ENCODE results near the gene PDRG1.
"Not testable (repeated sequence)": the region's sequence is repeated elsewhere in the genome, so short reads cannot be mapped to it uniquely, and the experiment has no call there.

The PDRG1 gene

GRCh38 chr20:31918466-31919105 is 33.3 kb downstream of the PDRG1 start:
- H3K27me3 ChIP-seq (replicated peaks in 2 of 5; ENCODE audit: control insufficient read depth in 4 of 5, insufficient read depth in 5 of 5, low read length in 4 of 5): no peaks in the 10 kb centered on the region
- no peak overlapping the region for H3K27ac ChIP-seq (ENCODE audit: insufficient read depth in 1 of 2, low read depth in 1 of 2, low read length in 2 of 2, poor library complexity in 1 of 2, severe bottlenecking in 2 of 2)
- H3K4me3 ChIP-seq (ENCODE audit: control insufficient read depth in 1 of 7, extremely low read depth in 1 of 7, insufficient read depth in 4 of 7, low read depth in 2 of 7, low read length in 6 of 7): peak overlapping the region in 1 of 7 experiments; percentile 38
- H3K36me3 ChIP-seq (ENCODE audit: control insufficient read depth in 4 of 4, insufficient read depth in 4 of 4, low read length in 3 of 4): no peaks in the 10 kb centered on the region
- CTCF ChIA-PET: interaction anchor here (0.8 to 3.0 kb wide), 3 partner anchors 16 to 50 kb away, joined by 3 to 16 read pairs (median 4); no protein-coding TSS in a partner anchor
- no peak for DNase-seq
- POLR2A ChIA-PET: no interaction called here
- 96% methylated on average over 6 of the region's 7 CpGs for WGBS (ENCODE audit: insufficient coverage)
- no peaks in the 10 kb centered on the region for H3K9me3 ChIP-seq (ENCODE audit: control extremely low read depth in 1 of 5, control insufficient read depth in 4 of 5, insufficient read depth in 2 of 5, low read depth in 1 of 5, low read length in 4 of 5)
- peaks cover 0 to 20% (median 15%) of the 10 kb centered on the region in 4 experiments for H3K4me1 ChIP-seq (ENCODE audit: control extremely low read depth in 1 of 4, control insufficient read depth in 4 of 4, insufficient read depth in 4 of 4, low read length in 3 of 4)

GRCh38 chr20:31917962-31918412 is 33.9 kb downstream of the PDRG1 start:
- DNase-seq: peak; percentile 29 to 78 (median 71)
- peak overlapping the region in 2 of 7 experiments; percentile 12 to 38 for H3K4me3 ChIP-seq (ENCODE audit: control insufficient read depth in 1 of 7, extremely low read depth in 1 of 7, insufficient read depth in 4 of 7, low read depth in 2 of 7, low read length in 6 of 7)
- H3K27me3 ChIP-seq (replicated peaks in 2 of 5; ENCODE audit: control insufficient read depth in 4 of 5, insufficient read depth in 5 of 5, low read length in 4 of 5); H3K36me3 ChIP-seq (ENCODE audit: control insufficient read depth in 4 of 4, insufficient read depth in 4 of 4, low read length in 3 of 4); CTCF ChIA-PET; H3K9me3 ChIP-seq (ENCODE audit: control extremely low read depth in 1 of 5, control insufficient read depth in 4 of 5, insufficient read depth in 2 of 5, low read depth in 1 of 5, low read length in 4 of 5); H3K27ac ChIP-seq (ENCODE audit: insufficient read depth in 1 of 2, low read depth in 1 of 2, low read length in 2 of 2, poor library complexity in 1 of 2, severe bottlenecking in 2 of 2): not testable (repeated sequence)
- peaks cover 0 to 19% (median 14%) of the 10 kb centered on the region in 4 experiments for H3K4me1 ChIP-seq (ENCODE audit: control extremely low read depth in 1 of 4, control insufficient read depth in 4 of 4, insufficient read depth in 4 of 4, low read length in 3 of 4)
- POLR2A ChIA-PET: interaction anchor here (0.7 kb wide), 1 partner anchor 13 kb away, joined by 3 read pairs; no protein-coding TSS in a partner anchor
- 4% methylated on average over 4 of the region's 7 CpGs for WGBS (ENCODE audit: insufficient coverage)

DNA sequence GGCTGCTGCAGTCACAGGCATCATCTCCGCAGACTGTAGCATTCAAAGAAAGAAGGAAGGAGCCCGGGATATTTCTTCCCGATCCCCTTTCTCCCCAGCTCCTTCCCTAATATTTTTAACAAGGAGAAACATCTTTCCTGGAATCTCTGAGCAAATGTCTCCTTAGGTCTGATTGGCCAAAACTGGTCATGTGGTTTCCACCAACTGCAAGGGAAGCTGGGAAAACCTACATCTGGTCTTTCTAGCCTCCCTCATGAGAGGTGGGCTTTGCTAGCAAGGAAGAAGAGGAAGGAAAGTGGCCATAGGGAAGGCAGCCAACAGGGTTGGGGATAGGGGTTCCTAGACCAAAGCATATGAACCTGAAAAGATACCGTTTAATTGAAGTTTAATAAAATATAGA is 35.1 kb downstream of the PDRG1 start:
- WGBS (ENCODE audit: insufficient coverage): 100% methylated on average over 1 of the region's 4 CpGs

DNA sequence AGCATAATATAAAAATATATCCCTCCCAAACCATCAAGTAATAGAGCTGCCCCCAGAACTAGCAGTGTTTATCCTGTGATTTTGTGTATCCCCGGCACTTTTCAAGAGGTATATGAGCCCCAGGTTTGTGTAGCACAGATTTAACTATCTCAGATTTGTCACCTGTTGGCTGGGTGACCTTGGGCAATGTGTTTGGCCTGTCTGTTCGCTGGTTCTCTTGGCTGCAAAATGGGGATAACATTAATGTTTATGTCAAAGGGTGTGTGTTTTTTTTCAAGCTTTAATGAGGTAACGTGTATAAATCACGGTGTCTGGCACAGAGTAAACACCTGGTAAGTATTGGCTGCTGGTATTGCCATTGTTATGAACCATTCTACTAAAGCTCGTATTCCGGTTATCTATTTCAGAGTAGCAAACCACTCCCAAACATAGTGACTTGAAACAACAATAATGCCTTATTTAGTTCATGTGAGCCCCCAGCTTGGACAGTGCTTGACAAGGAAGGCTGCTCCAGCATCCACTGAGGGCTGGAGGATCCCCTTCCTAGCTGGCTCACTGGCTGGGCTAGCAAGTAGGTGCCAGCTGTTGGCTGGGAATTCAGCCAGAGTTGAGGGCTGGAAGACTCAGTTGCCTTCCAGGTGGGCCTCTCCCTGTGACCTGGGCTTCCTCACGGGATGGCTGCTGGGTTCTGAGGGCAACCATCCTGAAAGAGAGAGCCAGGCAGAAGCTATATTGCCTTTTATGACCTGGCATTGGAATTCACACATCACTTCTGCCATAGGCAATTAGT is 36.2 kb downstream of the PDRG1 start:
- H3K4me1 ChIP-seq (ENCODE audit: control extremely low read depth in 1 of 4, control insufficient read depth in 4 of 4, insufficient read depth in 4 of 4, low read length in 3 of 4): peaks cover 0 to 19% (median 14%) of the 10 kb centered on the region in 4 experiments
- DNase-seq: no peak
- POLR2A ChIA-PET: no interaction called here
- WGBS (ENCODE audit: insufficient coverage): 100% methylated on average over 1 of the region's 7 CpGs
- H3K36me3 ChIP-seq (ENCODE audit: control insufficient read depth in 4 of 4, insufficient read depth in 4 of 4, low read length in 3 of 4): no peaks in the 10 kb centered on the region
- H3K4me3 ChIP-seq (ENCODE audit: control insufficient read depth in 1 of 7, extremely low read depth in 1 of 7, insufficient read depth in 4 of 7, low read depth in 2 of 7, low read length in 6 of 7): no peak overlapping the region
- CTCF ChIA-PET: interaction anchor here (1.0 kb wide), 1 partner anchor 241 kb away, joined by 3 read pairs; no protein-coding TSS in a partner anchor
- H3K27ac ChIP-seq (ENCODE audit: insufficient read depth in 1 of 2, low read depth in 1 of 2, low read length in 2 of 2, poor library complexity in 1 of 2, severe bottlenecking in 2 of 2): no peak overlapping the region
- no peaks in the 10 kb centered on the region for H3K9me3 ChIP-seq (ENCODE audit: control extremely low read depth in 1 of 5, control insufficient read depth in 4 of 5, insufficient read depth in 2 of 5, low read depth in 1 of 5, low read length in 4 of 5)
- no peaks in the 10 kb centered on the region for H3K27me3 ChIP-seq (replicated peaks in 2 of 5; ENCODE audit: control insufficient read depth in 4 of 5, insufficient read depth in 5 of 5, low read length in 4 of 5)

More for the DNA sequence above, 35.1 kb downstream of the PDRG1 start:
- Histone ChIP-seq H3K4me3 (ENCODE audit: control insufficient read depth in 1 of 7, extremely low read depth in 1 of 7, insufficient read depth in 4 of 7, low read depth in 2 of 7, low read length in 6 of 7) (no peak overlapping the region), H3K36me3 (ENCODE audit: control insufficient read depth in 4 of 4, insufficient read depth in 4 of 4, low read length in 3 of 4) (no peaks in the 10 kb centered on the region), H3K27me3 (replicated peaks in 2 of 5; ENCODE audit: control insufficient read depth in 4 of 5, insufficient read depth in 5 of 5, low read length in 4 of 5) (no peaks in the 10 kb centered on the region), H3K27ac (ENCODE audit: insufficient read depth in 1 of 2, low read depth in 1 of 2, low read length in 2 of 2, poor library complexity in 1 of 2, severe bottlenecking in 2 of 2) (no peak overlapping the region), H3K4me1 (ENCODE audit: control extremely low read depth in 1 of 4, control insufficient read depth in 4 of 4, insufficient read depth in 4 of 4, low read length in 3 of 4) (peaks cover 0 to 19% (median 14%) of the 10 kb centered on the region in 4 experiments), H3K9me3 (ENCODE audit: control extremely low read depth in 1 of 5, control insufficient read depth in 4 of 5, insufficient read depth in 2 of 5, low read depth in 1 of 5, low read length in 4 of 5) (no peaks in the 10 kb centered on the region)
- CTCF ChIA-PET: interaction anchor here (1.0 kb wide), 1 partner anchor 240 kb away, joined by 3 read pairs; no protein-coding TSS in a partner anchor
- POLR2A ChIA-PET: no interaction called here
- DNase-seq: no peak

DNA sequence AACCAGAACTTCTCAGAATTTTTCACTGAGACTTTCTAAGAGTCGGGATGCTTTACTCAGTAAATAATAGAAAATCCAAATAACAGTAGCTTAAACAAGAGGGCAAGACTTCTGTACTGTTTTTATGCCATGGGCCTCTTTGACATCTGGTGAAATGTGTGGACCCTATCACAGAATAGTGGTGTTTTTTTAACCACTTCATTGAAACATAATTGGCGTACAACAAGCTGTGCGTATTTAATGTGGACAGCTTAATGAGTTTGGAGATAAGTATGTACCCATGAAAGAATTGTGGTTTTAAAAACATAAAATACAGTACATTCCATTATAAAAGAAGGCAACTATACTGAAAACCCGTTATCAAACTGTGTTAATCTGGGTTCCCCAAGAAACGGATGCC is 37.7 kb downstream of the PDRG1 start:
- Histone ChIP-seq H3K4me1 (ENCODE audit: control extremely low read depth in 1 of 4, control insufficient read depth in 4 of 4, insufficient read depth in 4 of 4, low read length in 3 of 4) (peaks cover 0 to 19% (median 14%) of the 10 kb centered on the region in 4 experiments), H3K27me3 (replicated peaks in 2 of 5; ENCODE audit: control insufficient read depth in 4 of 5, insufficient read depth in 5 of 5, low read length in 4 of 5) (no peaks in the 10 kb centered on the region), H3K9me3 (ENCODE audit: control extremely low read depth in 1 of 5, control insufficient read depth in 4 of 5, insufficient read depth in 2 of 5, low read depth in 1 of 5, low read length in 4 of 5) (no peaks in the 10 kb centered on the region), H3K4me3 (ENCODE audit: control insufficient read depth in 1 of 7, extremely low read depth in 1 of 7, insufficient read depth in 4 of 7, low read depth in 2 of 7, low read length in 6 of 7) (no peak overlapping the region), H3K27ac (ENCODE audit: insufficient read depth in 1 of 2, low read depth in 1 of 2, low read length in 2 of 2, poor library complexity in 1 of 2, severe bottlenecking in 2 of 2) (no peak overlapping the region), H3K36me3 (ENCODE audit: control insufficient read depth in 4 of 4, insufficient read depth in 4 of 4, low read length in 3 of 4) (no peaks in the 10 kb centered on the region)
- no peak for DNase-seq
- 100% methylated on average over 1 of the region's 5 CpGs for WGBS (ENCODE audit: insufficient coverage)
- CTCF ChIA-PET: interaction anchor here (1.1 kb wide), 1 partner anchor 17 kb away, joined by 3 read pairs; no protein-coding TSS in a partner anchor
- POLR2A ChIA-PET: no interaction called here

DNA sequence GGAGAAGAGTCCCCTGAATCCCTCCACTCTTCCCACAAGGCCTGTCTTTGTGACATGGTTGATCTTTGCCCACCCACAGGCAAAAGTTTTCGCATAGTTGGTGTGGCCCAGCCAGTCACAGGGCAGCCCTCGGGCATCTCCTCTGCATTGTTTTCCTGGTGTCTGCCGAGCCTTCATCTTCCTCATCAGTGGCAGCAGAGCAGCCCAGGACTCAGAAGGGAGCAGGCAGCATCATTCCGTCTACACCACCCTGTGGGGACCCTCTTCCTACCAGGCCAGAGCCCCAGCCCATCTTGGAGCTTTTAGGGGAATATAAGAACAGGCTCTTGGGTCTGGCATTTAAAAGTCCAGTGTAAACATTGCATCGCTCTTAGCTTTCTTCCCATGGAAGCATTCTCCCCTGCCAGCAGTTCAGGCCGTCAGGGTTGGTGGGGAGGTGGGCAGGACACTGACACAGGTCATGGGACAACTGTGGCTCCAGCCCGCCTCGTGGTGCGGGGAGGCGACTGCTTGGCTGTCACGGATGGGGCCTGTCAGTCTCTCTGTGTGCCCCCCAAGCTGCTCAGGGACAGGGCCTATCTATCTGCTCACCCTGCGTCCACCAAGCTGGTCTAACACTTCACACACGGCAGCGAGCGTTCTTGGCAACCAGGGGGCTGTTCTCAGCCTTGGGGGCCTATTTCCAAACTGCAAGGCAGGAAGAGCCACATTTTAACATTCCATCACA is 38.3 kb downstream of the PDRG1 start:
- Histone ChIP-seq H3K27me3 (replicated peaks in 2 of 5; ENCODE audit: control insufficient read depth in 4 of 5, insufficient read depth in 5 of 5, low read length in 4 of 5) (no peaks in the 10 kb centered on the region), H3K4me3 (ENCODE audit: control insufficient read depth in 1 of 7, extremely low read depth in 1 of 7, insufficient read depth in 4 of 7, low read depth in 2 of 7, low read length in 6 of 7) (no peak overlapping the region), H3K9me3 (ENCODE audit: control extremely low read depth in 1 of 5, control insufficient read depth in 4 of 5, insufficient read depth in 2 of 5, low read depth in 1 of 5, low read length in 4 of 5) (no peaks in the 10 kb centered on the region), H3K4me1 (ENCODE audit: control extremely low read depth in 1 of 4, control insufficient read depth in 4 of 4, insufficient read depth in 4 of 4, low read length in 3 of 4) (peaks cover 0 to 17% (median 12%) of the 10 kb centered on the region in 4 experiments), H3K36me3 (ENCODE audit: control insufficient read depth in 4 of 4, insufficient read depth in 4 of 4, low read length in 3 of 4) (no peaks in the 10 kb centered on the region), H3K27ac (ENCODE audit: insufficient read depth in 1 of 2, low read depth in 1 of 2, low read length in 2 of 2, poor library complexity in 1 of 2, severe bottlenecking in 2 of 2) (no peak overlapping the region)
- ChIA-PET CTCF (interaction anchor here (1.1 to 1.5 kb wide), 3 partner anchors 15 to 23 kb away, joined by 3 read pairs; no protein-coding TSS in a partner anchor), POLR2A (no interaction called here)
- 98% methylated on average over 15 of the region's 15 CpGs for WGBS (ENCODE audit: insufficient coverage)
- no peak for DNase-seq
